RWPE1 (cell line): ENCODE data around the gene AKAP13.
A peak's percentile ranks its signal among the peaks of the same experiment; 100 is the strongest.
"Not testable (repeated sequence)": the region's sequence is repeated elsewhere in the genome, so short reads cannot be mapped to it uniquely, and the experiment has no call there.

Experiments used
- CTCF ChIA-PET: fragments of 350-600 bp; sonication (Branson Sonifier 250); formaldehyde crosslinking; extraction: SDS; loops from one replicate; lab custom pipeline; 2021; lab: Yijun Ruan, JAX
- POLR2A ChIA-PET: fragments of 400-600 bp; formaldehyde crosslinking; extraction: SDS; loops from one replicate; lab custom pipeline; 2020; ENCODE audit warnings: antibody characterized with exemption; ENCODE audit not compliant: low non-redundant PET; lab: Yijun Ruan, JAX
- DNase-seq: peaks from one replicate; pipeline ENCODE4 v3.0.0; 2012; ENCODE audit warnings: low spot score
- H3K27ac ChIP-seq: fragments of 450-650 bp; 2 replicates; pipeline ENCODE4 v1.5.1; 2017
- CTCF ChIP-seq: fragments of 450-650 bp; conservative IDR thresholded peaks from 2 replicates; pipeline ENCODE4 v1.5.1; 2017; ENCODE audit warnings: low read depth, mild to moderate bottlenecking

The AKAP13 gene

DNA sequence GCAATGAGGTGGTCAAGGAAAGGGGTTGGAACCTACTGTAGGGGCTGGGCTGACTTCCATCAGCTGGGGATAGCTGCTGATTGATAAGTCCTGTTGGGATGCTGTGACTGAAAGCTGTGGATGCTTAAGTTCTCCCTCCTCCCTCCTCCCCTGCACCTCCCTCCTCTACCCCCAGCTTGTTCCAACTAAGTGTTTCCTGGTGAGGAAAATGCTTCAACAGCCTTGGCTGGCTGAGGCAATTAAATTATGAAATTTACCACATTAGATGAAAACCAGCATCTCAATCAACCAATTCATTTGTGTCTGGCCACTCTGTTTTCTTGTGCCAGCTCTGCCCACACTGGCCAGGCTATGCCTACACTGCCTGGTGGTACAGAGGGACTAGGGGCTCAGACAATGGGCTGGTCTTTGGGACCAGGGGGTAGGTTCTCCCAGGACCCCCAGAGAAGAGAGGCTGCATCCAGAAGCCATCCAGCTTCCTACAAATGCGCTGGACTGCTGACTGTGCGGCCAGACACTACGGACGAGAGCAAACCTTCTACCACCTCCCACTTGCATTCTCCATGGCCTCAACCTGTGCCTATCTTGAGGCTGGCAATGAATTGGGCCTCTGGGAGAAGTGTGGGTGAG, 411.8 kb downstream of the AKAP13 start:
- POLR2A ChIA-PET: no interaction called here
- no peak overlapping the region for H3K27ac ChIP-seq
- CTCF ChIA-PET: interaction anchor here (0.6 to 0.7 kb wide), 2 partner anchors 44 to 62 kb away, joined by 3 read pairs; no protein-coding TSS in a partner anchor
- no peak for TF ChIP-seq CTCF
- no peak for DNase-seq

- no peak for DNase-seq
- no peak overlapping the region for H3K27ac ChIP-seq
- no peak for TF ChIP-seq CTCF
- CTCF ChIA-PET: no interaction called here
- POLR2A ChIA-PET: no interaction called here
Observed at GRCh38 chr15:85792912-85793590, 412.6 kb downstream of the AKAP13 start.

GRCh38 chr15:85793641-85794597, 413.5 kb downstream of the AKAP13 start:
- ChIA-PET POLR2A (no interaction called here), CTCF (no interaction called here)
- peak; percentile 41 for DNase-seq
- no peak for TF ChIP-seq CTCF
- H3K27ac ChIP-seq: peak overlapping the region; percentile 81

- ChIA-PET POLR2A (no interaction called here), CTCF (no interaction called here)
- DNase-seq: peak; percentile 99
- peak within 1 kb of the TSS; percentile 81 for H3K27ac ChIP-seq
- TF ChIP-seq CTCF: no peak
Observed at GRCh38 chr15:85794598-85795336, 414.4 kb downstream of the AKAP13 start, which contains the start of gene KLHL25. TSS of gene KLHL25 (minus strand) at chr15:85794925. CDS start at chr15:85769810, 25,115 bp downstream.

DNA sequence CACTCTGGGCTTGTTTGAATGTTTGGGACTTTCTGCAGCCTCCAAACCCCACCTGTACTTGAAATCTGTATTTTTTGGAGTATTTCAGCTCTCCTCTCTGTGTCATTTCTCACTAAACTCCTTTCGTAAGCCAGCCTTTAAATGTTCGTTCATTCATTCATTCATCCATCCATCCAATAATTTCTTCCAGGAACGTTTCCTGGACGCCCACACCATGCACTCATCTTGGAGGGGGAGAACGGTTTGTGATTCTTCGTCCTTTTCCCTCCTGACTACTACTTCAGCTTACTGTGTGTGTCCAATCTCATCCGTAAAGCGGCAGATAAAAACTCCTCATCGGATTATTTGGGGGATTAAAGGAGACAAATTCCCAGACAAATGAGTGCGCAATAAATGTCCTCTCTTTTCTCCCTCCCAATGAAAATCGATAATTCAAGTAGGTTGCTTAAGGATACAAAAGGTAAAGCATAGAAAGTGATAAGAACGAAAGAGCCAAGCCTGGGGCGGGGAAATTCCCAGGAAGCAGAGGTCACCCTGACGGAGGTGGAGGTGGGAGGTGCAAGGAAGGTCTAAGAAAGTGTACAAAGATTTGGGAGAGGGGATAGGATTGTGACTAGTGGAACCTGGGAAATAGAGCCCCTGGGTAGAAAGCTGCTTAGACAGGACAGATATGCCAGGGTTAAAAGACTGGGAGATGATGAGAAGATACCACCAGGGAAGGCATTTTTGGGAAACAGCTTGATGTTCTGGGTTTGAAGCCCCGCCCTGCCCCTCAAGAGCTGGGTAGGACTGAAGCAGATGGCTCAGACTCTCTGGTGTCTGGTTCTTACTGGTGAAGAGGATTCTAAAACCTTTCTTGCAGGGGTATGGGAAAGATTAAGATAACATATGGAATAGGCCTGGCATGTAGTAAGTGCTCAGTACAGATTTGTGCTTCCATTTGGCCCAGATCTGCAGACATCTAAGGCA, 415.2 kb downstream of the AKAP13 start:
- H3K27ac ChIP-seq: no peak overlapping the region
- ChIA-PET CTCF (no interaction called here), POLR2A (no interaction called here)
- DNase-seq: no peak
- no peak for TF ChIP-seq CTCF

DNA sequence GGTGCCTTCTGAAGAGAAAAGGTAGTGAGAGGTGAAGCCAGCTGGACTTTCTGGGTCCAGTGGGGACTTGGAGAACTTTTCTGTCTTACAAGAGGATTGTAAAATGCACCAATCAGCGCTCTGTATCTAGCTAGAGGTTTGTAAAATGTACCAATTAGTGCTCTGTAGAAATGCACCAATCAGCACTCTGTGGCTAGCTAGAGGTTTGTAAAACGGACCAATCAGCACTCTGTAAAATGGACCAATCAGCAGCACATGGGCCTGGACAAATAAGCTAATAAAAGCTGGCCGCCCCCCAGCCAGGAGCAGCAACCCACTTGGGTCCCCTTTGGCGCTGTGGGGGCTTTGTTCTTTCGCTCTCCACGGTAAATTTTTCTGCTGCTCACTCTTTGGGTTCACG, 416.0 kb downstream of the AKAP13 start:
- DNase-seq, H3K27ac ChIP-seq, POLR2A ChIA-PET, CTCF ChIA-PET: not testable (repeated sequence)
